Muscle layer of colon (tissue), 2 donors: ENCODE results near the gene WDFY4.

Experiments used
- H3K27ac ChIP-seq: one replicate; pipeline ENCODE4 v1.7.0; 2013; ENCODE audit warnings: low read depth, mild to moderate bottlenecking, low read length, moderate library complexity
- H3K27me3 ChIP-seq, 2 donors: one replicate each; pipeline ENCODE4 v1.7.0; 2013; ENCODE audit warnings: low read length in 2 of 2, mild to moderate bottlenecking in 2 of 2; ENCODE audit not compliant: insufficient read depth in 2 of 2, control insufficient read depth in 1 of 2
- H3K36me3 ChIP-seq: one replicate; pipeline ENCODE4 v1.7.0; 2013; ENCODE audit warnings: mild to moderate bottlenecking, low read length; ENCODE audit not compliant: insufficient read depth
- H3K4me1 ChIP-seq: one replicate; pipeline ENCODE4 v1.7.0; 2013; ENCODE audit warnings: mild to moderate bottlenecking, low read length; ENCODE audit not compliant: insufficient read depth
- H3K4me3 ChIP-seq, 2 donors: one replicate each; pipeline ENCODE4 v1.7.0; 2013; ENCODE audit warnings: low read length in 2 of 2, low read depth in 1 of 2, mild to moderate bottlenecking in 1 of 2, moderate library complexity in 1 of 2
- H3K9ac ChIP-seq: one replicate; pipeline ENCODE4 v1.7.0; 2013; ENCODE audit warnings: low read length
- H3K9me3 ChIP-seq: one replicate; pipeline ENCODE4 v1.7.0; 2013; ENCODE audit warnings: mild to moderate bottlenecking, low read length
- donor health status: abdominal sarcoma.
- donor health status: Adenocarcinoma of cecum.

WDFY4 gene

DNA sequence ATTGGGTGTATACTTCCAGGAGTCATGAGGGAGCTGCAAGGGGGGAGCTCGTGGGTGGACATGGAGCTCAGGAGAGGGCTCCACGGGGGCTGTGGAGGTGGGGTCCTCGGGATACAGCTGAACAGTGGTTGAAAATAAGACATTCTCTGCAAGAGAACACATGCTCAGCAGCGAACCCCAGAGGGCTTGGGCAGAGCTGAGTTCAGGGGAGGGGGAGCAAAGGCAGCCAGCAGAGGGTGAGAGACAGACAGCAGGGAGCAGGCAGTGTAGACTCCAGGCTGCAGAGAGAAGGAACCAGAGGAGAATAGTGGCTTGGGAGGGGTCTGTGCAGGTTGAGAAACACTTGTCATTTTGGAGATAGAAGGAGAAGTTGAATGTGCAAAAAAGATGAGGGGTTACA, 327.9 kb downstream of the WDFY4 start:
- Histone ChIP-seq H3K4me3 (no peak overlapping the region), H3K27ac (no peak overlapping the region), H3K9ac (no peak overlapping the region), H3K9me3 (no peaks in the 10 kb centered on the region), H3K4me1 (peaks cover 21% of the 10 kb centered on the region), H3K27me3 (no peaks in the 10 kb centered on the region), H3K36me3 (no peaks in the 10 kb centered on the region)

DNA sequence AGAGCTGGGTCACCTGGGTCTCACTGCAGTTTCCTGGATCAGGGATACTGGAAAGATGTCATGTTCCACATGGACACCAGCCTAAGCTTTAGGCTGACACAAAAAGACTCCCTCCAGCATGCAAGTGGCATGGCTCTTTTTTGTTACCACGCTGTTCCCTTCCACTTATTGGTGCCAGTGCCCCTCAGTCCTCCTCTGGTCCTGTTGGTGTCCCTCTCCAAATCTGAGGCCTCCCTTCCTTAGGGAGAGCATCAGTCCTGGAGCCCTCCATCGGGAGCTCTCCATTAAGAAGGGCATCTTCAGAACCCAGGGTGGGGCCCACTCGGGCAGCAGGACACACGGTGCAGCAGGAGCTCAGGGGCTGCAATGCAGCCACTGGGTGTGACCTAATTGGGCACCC, 331.0 kb downstream of the WDFY4 start:
- H3K4me3 ChIP-seq: no peak overlapping the region
- no peak overlapping the region for H3K9ac ChIP-seq
- no peaks in the 10 kb centered on the region for H3K9me3 ChIP-seq
- peaks cover 8% of the 10 kb centered on the region for H3K4me1 ChIP-seq
- H3K36me3 ChIP-seq: no peaks in the 10 kb centered on the region
- no peak overlapping the region for H3K27ac ChIP-seq
- H3K27me3 ChIP-seq: no peaks in the 10 kb centered on the region

DNA sequence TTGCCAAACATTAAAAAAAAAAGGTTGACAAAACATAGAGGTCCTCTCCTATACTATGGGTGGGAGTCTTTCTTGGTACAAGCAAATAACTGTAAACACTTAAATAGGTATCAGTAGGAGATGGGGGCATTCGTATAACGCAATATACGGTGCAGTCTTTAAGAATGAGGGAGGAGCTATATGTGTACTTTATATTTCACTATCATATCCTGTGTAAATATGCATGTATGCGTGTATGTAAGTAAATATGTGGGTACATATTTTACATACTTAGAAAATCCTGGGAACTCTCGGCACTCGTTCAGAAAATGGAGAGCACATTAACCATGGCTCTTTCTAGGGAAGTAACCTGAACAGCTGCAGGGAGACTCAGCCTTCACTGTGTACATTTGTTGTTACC, 337.0 kb downstream of the WDFY4 start:
- H3K27me3 ChIP-seq: no peaks in the 10 kb centered on the region
- H3K36me3 ChIP-seq: no peaks in the 10 kb centered on the region
- no peak overlapping the region for H3K4me3 ChIP-seq
- H3K9me3 ChIP-seq: no peaks in the 10 kb centered on the region
- peaks cover 19% of the 10 kb centered on the region for H3K4me1 ChIP-seq
- H3K27ac ChIP-seq: no peak overlapping the region
- H3K9ac ChIP-seq: no peak overlapping the region

DNA sequence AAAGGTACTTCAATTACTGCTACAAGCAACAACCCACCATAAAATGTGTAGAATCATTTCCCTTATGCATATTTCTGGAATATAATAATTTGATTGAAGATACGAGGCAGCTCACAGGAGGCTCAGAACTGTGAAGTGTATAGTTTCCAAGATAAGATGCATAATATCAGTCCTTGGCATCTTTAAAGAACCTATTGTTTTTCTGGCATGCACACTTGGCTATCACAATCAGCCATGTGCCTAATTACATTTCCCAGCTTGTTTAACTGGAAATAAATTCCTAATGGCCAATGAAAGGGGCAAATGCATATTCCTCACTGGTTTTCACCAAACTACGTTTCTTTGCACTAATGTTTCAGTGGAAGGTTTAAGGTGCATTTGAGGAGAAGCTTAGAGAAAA, 338.4 kb downstream of the WDFY4 start:
- Histone ChIP-seq H3K27ac (no peak overlapping the region), H3K36me3 (no peaks in the 10 kb centered on the region), H3K4me3 (no peak overlapping the region), H3K27me3 (no peaks in the 10 kb centered on the region), H3K4me1 (peaks cover 19% of the 10 kb centered on the region), H3K9me3 (no peaks in the 10 kb centered on the region), H3K9ac (no peak overlapping the region)

DNA sequence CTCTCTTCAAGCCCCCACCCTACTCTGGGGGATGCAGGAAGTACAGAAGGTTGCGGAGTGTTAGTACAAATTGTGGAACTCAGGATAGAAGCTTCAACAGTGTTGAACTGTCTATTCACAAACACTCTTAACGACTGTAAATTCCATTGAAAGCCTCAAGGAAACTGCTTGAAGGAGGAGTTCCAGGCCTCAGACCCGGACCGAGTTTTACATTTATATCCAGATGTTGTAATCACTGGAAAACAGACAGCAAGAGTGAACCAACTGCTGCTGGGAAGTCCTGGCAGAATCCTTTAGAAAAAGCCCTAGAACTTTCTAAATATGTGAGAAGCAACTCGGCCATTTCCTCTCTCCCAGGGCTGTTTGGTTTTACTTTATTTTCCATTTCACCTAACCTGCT, 339.1 kb downstream of the WDFY4 start:
- Histone ChIP-seq H3K4me1 (peaks cover 19% of the 10 kb centered on the region), H3K9me3 (no peaks in the 10 kb centered on the region), H3K9ac (peak overlapping the region; percentile 31), H3K4me3 (no peak overlapping the region), H3K27me3 (no peaks in the 10 kb centered on the region), H3K36me3 (no peaks in the 10 kb centered on the region), H3K27ac (peak overlapping the region; percentile 62)

DNA sequence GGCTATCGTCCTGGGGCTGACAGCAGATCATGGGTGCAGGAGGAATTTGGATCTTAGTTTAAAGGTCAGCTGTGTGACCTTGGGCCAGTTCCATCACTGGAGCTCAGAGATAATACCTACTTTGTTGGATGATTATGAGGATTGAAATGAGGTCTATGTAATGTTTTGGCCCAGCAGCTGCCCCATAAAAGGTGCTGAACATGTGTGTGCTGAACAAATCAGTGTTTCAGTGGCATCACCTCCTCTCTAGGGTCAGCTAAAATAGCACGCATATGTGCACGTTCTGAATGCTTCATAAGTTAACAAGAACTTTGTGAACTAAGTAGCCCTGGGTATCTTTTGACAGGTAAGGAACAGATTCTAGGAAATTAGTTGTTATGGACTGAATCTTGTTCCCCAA, 339.8 kb downstream of the WDFY4 start:
- peak overlapping the region; percentile 31 for H3K9ac ChIP-seq
- no peaks in the 10 kb centered on the region for H3K36me3 ChIP-seq
- no peaks in the 10 kb centered on the region for H3K9me3 ChIP-seq
- H3K4me1 ChIP-seq: peaks cover 19% of the 10 kb centered on the region
- peak overlapping the region; percentile 62 for H3K27ac ChIP-seq
- H3K27me3 ChIP-seq: no peaks in the 10 kb centered on the region
- H3K4me3 ChIP-seq: no peak overlapping the region

DNA sequence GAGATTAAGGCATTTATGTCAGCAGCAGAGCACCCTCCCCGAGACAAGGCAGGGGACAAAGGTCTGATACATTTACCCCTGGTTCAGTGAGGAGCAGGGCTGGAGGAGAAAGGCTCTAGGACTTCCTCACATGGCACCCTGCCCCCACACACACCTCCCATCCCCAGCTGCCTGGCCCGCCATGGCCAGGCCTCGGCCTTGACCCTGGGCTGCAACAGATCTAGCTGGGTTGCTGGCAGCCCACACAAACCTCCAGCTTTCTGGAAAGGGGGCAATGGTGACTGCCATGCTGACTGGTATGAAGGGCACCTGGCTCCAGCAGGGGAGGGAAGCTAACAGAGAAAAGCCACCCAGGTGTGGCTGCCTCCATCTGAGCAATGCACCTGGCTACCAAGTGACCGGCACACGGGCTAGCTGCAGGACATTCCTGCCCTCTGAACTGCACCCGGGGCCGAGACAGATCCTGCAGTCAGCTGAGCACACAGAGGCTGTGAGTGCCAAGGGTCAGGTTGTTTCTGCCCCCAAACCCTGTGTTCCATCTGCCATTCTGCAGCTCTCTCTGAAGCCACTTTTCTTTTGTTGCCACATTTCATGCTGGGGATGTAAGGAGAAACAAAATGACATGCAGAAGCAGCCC, 340.8 kb downstream of the WDFY4 start:
- Histone ChIP-seq H3K27me3 (no peaks in the 10 kb centered on the region), H3K9me3 (no peaks in the 10 kb centered on the region), H3K9ac (no peak overlapping the region), H3K4me3 (no peak overlapping the region), H3K36me3 (no peaks in the 10 kb centered on the region), H3K27ac (no peak overlapping the region), H3K4me1 (peaks cover 19% of the 10 kb centered on the region)

DNA sequence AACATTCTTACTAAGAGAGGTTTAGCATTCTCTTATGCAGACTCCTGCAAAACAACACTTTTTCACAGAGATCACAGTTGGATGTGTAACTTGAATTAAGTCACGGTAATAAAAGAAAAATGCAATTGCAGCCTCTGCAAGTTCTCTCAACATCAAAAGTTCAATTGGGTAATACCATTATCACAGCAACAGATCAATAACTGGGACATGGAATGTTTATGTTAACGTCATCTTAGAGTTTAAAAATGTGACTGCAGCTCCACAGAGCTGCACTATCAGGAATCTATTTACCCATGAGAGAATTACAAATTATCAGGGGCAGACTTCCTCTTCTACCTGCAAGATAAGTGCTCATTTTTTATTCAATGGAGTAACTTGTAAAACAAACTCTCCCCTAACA, 344.0 kb downstream of the WDFY4 start:
- Histone ChIP-seq H3K4me1 (peaks cover 11% of the 10 kb centered on the region), H3K27me3 (no peaks in the 10 kb centered on the region), H3K9ac (no peak overlapping the region), H3K9me3 (no peaks in the 10 kb centered on the region), H3K36me3 (no peaks in the 10 kb centered on the region), H3K4me3 (no peak overlapping the region), H3K27ac (no peak overlapping the region)

DNA sequence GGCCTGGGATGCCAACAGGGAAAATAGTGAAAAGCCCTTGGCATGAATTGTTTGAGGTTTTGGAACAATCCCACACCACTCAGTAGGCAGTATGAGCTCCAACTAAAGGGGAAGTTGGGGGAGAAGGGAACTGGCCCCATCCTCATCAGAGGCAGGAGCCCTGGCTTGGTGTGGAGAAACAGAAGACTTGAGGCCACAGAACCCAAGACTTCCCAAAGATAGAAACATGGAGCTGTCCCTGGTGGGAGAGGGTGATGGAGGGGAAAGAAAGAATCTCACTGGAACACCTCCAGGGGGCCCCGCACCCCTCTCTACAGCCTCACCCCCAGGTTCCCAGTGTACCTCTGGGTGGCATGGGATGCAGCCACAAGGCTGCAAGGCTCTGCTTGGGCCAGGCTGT, 345.0 kb downstream of the WDFY4 start:
- H3K4me3 ChIP-seq: no peak overlapping the region
- H3K27me3 ChIP-seq: no peaks in the 10 kb centered on the region
- no peak overlapping the region for H3K9ac ChIP-seq
- H3K36me3 ChIP-seq: no peaks in the 10 kb centered on the region
- no peak overlapping the region for H3K27ac ChIP-seq
- H3K9me3 ChIP-seq: no peaks in the 10 kb centered on the region
- H3K4me1 ChIP-seq: peaks cover under 1% of the 10 kb centered on the region
